Measurements from ENCODE around the gene TFPI. TPM values are rescaled to one million over a fixed set of nuclear protein-coding genes. Genes with fewer than 3 reads are reported as not detected.
"Not testable (repeated sequence)": the region's sequence is repeated elsewhere in the genome, so short reads cannot be mapped to it uniquely, and the experiment has no call there.

Gene TFPI
- polyA plus RNA-seq, 2 donors: 4.5 to 6.8 TPM

GRCh38 chr2:187576906-187577305, 22.7 kb upstream of the TFPI start:
- no peak overlapping the region for H3K27ac ChIP-seq (ENCODE audit: low read depth in 2 of 2, low read length in 1 of 2)
- H3K4me1 ChIP-seq (ENCODE audit: control insufficient read depth in 2 of 2, insufficient read depth in 2 of 2, low read length in 1 of 2): no peaks in the 10 kb centered on the region
- H3K9me3 ChIP-seq (ENCODE audit: control insufficient read depth in 2 of 2, insufficient read depth in 1 of 2, low read depth in 1 of 2, low read length in 1 of 2): no peaks in the 10 kb centered on the region
- no peaks in the 10 kb centered on the region for H3K27me3 ChIP-seq (ENCODE audit: control insufficient read depth in 1 of 2, insufficient read depth in 2 of 2, low read length in 2 of 2)
- H3K36me3 ChIP-seq (ENCODE audit: control insufficient read depth in 2 of 2, insufficient read depth in 2 of 2, low read length in 1 of 2): no peaks in the 10 kb centered on the region
- no peak overlapping the region for H3K4me3 ChIP-seq (ENCODE audit: low read depth in 1 of 2, low read length in 2 of 2)

- Histone ChIP-seq H3K27ac (ENCODE audit: low read depth in 2 of 2, low read length in 1 of 2) (no peak overlapping the region), H3K4me1 (ENCODE audit: control insufficient read depth in 2 of 2, insufficient read depth in 2 of 2, low read length in 1 of 2) (no peaks in the 10 kb centered on the region), H3K9me3 (ENCODE audit: control insufficient read depth in 2 of 2, insufficient read depth in 1 of 2, low read depth in 1 of 2, low read length in 1 of 2) (no peaks in the 10 kb centered on the region), H3K36me3 (ENCODE audit: control insufficient read depth in 2 of 2, insufficient read depth in 2 of 2, low read length in 1 of 2) (no peaks in the 10 kb centered on the region), H3K27me3 (ENCODE audit: control insufficient read depth in 1 of 2, insufficient read depth in 2 of 2, low read length in 2 of 2) (no peaks in the 10 kb centered on the region), H3K4me3 (ENCODE audit: low read depth in 1 of 2, low read length in 2 of 2) (no peak overlapping the region)
- 3 to 7% methylated on average over 1 of the region's 1 CpG for WGBS, 2 donors
These were observed 21.5 kb upstream of the TFPI start for GRCh38 chr2:187575751-187576067.

DNA sequence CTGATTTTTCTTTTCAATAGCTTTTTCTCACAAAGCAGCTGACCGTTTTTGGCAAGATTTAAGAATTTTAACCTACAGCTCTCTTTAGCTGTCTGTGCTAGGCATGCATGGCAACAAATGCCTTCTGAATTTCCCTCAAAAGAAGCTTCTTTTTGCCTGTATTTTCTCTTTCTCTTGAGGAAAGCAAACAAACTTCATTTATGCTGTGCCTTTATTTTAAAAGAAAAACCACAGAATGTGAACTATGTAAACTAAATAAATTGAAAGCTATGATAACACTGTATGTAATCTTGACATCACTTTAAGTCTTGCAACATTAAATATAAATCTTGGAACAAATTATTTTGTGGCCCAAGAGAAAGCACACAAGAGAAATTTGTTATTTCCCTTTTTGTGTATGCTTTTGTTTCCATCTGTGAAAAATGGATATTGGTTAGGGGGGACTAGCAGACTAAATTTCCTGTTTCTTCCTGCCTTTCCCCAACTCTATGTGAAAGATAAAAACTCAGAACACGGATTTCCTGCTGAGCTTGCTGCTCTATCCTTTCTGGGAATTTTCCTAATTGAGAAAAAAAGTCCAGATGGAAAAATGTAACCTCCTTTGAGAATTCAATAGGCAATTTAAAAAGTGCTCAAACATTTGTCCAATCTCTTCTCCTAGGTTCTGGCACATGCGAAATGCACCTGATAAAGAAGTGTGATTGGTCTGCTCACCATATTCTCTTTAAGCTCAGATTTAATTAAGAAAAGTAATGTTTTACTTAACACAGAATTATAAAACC, 20.9 kb upstream of the TFPI start:
- 42% methylated on average over 3 of the region's 3 CpGs for WGBS, 2 donors
- Histone ChIP-seq H3K27ac (ENCODE audit: low read depth in 2 of 2, low read length in 1 of 2) (no peak overlapping the region), H3K27me3 (ENCODE audit: control insufficient read depth in 1 of 2, insufficient read depth in 2 of 2, low read length in 2 of 2) (no peaks in the 10 kb centered on the region), H3K36me3 (ENCODE audit: control insufficient read depth in 2 of 2, insufficient read depth in 2 of 2, low read length in 1 of 2) (no peaks in the 10 kb centered on the region), H3K4me1 (ENCODE audit: control insufficient read depth in 2 of 2, insufficient read depth in 2 of 2, low read length in 1 of 2) (no peaks in the 10 kb centered on the region), H3K9me3 (ENCODE audit: control insufficient read depth in 2 of 2, insufficient read depth in 1 of 2, low read depth in 1 of 2, low read length in 1 of 2) (no peaks in the 10 kb centered on the region), H3K4me3 (ENCODE audit: low read depth in 1 of 2, low read length in 2 of 2) (no peak overlapping the region)

DNA sequence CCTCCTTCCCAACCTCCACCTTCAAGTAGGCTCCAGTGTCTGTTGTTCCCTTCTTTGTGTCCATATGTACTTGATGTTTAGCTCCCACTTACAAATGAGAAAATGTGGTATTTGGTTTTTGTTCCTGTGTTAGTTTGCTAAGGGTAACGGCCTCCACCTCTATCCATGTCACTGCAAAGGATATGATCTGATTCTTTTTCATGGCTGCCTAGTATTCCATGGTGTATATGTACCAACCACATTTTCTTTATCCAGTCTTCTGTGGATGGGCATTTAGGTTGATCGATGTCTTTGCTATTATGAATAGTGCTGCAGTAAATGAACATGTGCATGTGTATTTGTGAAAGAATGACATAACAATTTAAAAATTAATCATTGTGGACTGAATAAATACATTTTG, 19.5 kb upstream of the TFPI start:
- Histone ChIP-seq H3K36me3 (ENCODE audit: control insufficient read depth in 2 of 2, insufficient read depth in 2 of 2, low read length in 1 of 2) (no peaks in the 10 kb centered on the region), H3K9me3 (ENCODE audit: control insufficient read depth in 2 of 2, insufficient read depth in 1 of 2, low read depth in 1 of 2, low read length in 1 of 2) (no peaks in the 10 kb centered on the region), H3K4me1 (ENCODE audit: control insufficient read depth in 2 of 2, insufficient read depth in 2 of 2, low read length in 1 of 2) (no peaks in the 10 kb centered on the region), H3K4me3 (ENCODE audit: low read depth in 1 of 2, low read length in 2 of 2) (no peak overlapping the region), H3K27me3 (ENCODE audit: control insufficient read depth in 1 of 2, insufficient read depth in 2 of 2, low read length in 2 of 2) (no peaks in the 10 kb centered on the region), H3K27ac (ENCODE audit: low read depth in 2 of 2, low read length in 1 of 2) (no peak overlapping the region)
- WGBS, 2 donors: 87 to 95% methylated on average over 2 of the region's 2 CpGs

GRCh38 chr2:187571996-187572395, 17.8 kb upstream of the TFPI start:
- not testable (repeated sequence) for H3K36me3 ChIP-seq (ENCODE audit: control insufficient read depth in 2 of 2, insufficient read depth in 2 of 2, low read length in 1 of 2); H3K27me3 ChIP-seq (ENCODE audit: control insufficient read depth in 1 of 2, insufficient read depth in 2 of 2, low read length in 2 of 2); H3K4me1 ChIP-seq (ENCODE audit: control insufficient read depth in 2 of 2, insufficient read depth in 2 of 2, low read length in 1 of 2); H3K27ac ChIP-seq (ENCODE audit: low read depth in 2 of 2, low read length in 1 of 2); H3K4me3 ChIP-seq (ENCODE audit: low read depth in 1 of 2, low read length in 2 of 2); H3K9me3 ChIP-seq (ENCODE audit: control insufficient read depth in 2 of 2, insufficient read depth in 1 of 2, low read depth in 1 of 2, low read length in 1 of 2)
- WGBS, 2 donors: 94 to 95% methylated on average over 5 of the region's 5 CpGs

- H3K4me1 ChIP-seq (ENCODE audit: control insufficient read depth in 2 of 2, insufficient read depth in 2 of 2, low read length in 1 of 2): no peaks in the 10 kb centered on the region
- H3K27me3 ChIP-seq (ENCODE audit: control insufficient read depth in 1 of 2, insufficient read depth in 2 of 2, low read length in 2 of 2): no peaks in the 10 kb centered on the region
- H3K27ac ChIP-seq (ENCODE audit: low read depth in 2 of 2, low read length in 1 of 2): no peak overlapping the region
- no peaks in the 10 kb centered on the region for H3K36me3 ChIP-seq (ENCODE audit: control insufficient read depth in 2 of 2, insufficient read depth in 2 of 2, low read length in 1 of 2)
- no peaks in the 10 kb centered on the region for H3K9me3 ChIP-seq (ENCODE audit: control insufficient read depth in 2 of 2, insufficient read depth in 1 of 2, low read depth in 1 of 2, low read length in 1 of 2)
- H3K4me3 ChIP-seq (ENCODE audit: low read depth in 1 of 2, low read length in 2 of 2): no peak overlapping the region
These were observed 15.3 kb upstream of the TFPI start for GRCh38 chr2:187569571-187569970.

GRCh38 chr2:187569042-187569441, 14.8 kb upstream of the TFPI start:
- WGBS, 2 donors: 80 to 91% methylated on average over 1 of the region's 1 CpG
- H3K27me3 ChIP-seq (ENCODE audit: control insufficient read depth in 1 of 2, insufficient read depth in 2 of 2, low read length in 2 of 2): no peaks in the 10 kb centered on the region
- H3K27ac ChIP-seq (ENCODE audit: low read depth in 2 of 2, low read length in 1 of 2): no peak overlapping the region
- H3K4me1 ChIP-seq (ENCODE audit: control insufficient read depth in 2 of 2, insufficient read depth in 2 of 2, low read length in 1 of 2): no peaks in the 10 kb centered on the region
- H3K4me3 ChIP-seq (ENCODE audit: low read depth in 1 of 2, low read length in 2 of 2): no peak overlapping the region
- H3K36me3 ChIP-seq (ENCODE audit: control insufficient read depth in 2 of 2, insufficient read depth in 2 of 2, low read length in 1 of 2): no peaks in the 10 kb centered on the region
- H3K9me3 ChIP-seq (ENCODE audit: control insufficient read depth in 2 of 2, insufficient read depth in 1 of 2, low read depth in 1 of 2, low read length in 1 of 2): no peaks in the 10 kb centered on the region

DNA sequence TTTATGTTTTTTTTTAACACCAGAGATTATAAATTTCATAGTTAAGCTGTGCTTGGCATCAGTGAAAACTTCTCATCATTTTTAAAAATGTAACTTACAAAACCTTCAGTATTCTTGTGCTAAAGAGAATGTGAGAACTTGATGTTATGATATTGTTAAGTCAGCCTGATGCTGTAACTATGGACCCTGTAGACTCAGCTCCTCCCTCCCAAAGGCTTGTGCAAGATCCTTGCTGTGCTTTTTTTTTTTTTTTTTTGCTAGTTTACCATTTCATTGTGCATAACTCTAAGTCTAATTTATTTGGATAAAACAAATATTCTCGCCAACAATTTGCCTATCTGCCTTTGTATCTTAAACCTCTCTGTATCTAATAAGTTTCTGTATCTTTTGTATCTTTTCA, 12.9 kb upstream of the TFPI start:
- no peak overlapping the region for H3K27ac ChIP-seq (ENCODE audit: low read depth in 2 of 2, low read length in 1 of 2)
- H3K9me3 ChIP-seq (ENCODE audit: control insufficient read depth in 2 of 2, insufficient read depth in 1 of 2, low read depth in 1 of 2, low read length in 1 of 2): no peaks in the 10 kb centered on the region
- whole genome bisulfite sequencing, 2 donors: 82 to 84% methylated on average over 1 of the region's 1 CpG
- no peaks in the 10 kb centered on the region for H3K27me3 ChIP-seq (ENCODE audit: control insufficient read depth in 1 of 2, insufficient read depth in 2 of 2, low read length in 2 of 2)
- H3K4me1 ChIP-seq (ENCODE audit: control insufficient read depth in 2 of 2, insufficient read depth in 2 of 2, low read length in 1 of 2): no peaks in the 10 kb centered on the region
- no peak overlapping the region for H3K4me3 ChIP-seq (ENCODE audit: low read depth in 1 of 2, low read length in 2 of 2)
- no peaks in the 10 kb centered on the region for H3K36me3 ChIP-seq (ENCODE audit: control insufficient read depth in 2 of 2, insufficient read depth in 2 of 2, low read length in 1 of 2)

- 76 to 84% methylated on average over 1 of the region's 1 CpG for WGBS, 2 donors
- no peaks in the 10 kb centered on the region for H3K9me3 ChIP-seq (ENCODE audit: control insufficient read depth in 2 of 2, insufficient read depth in 1 of 2, low read depth in 1 of 2, low read length in 1 of 2)
These were observed 12.5 kb upstream of the TFPI start for GRCh38 chr2:187566712-187567111.

GRCh38 chr2:187566266-187566665, 12.0 kb upstream of the TFPI start:
- Histone ChIP-seq H3K4me1 (ENCODE audit: control insufficient read depth in 2 of 2, insufficient read depth in 2 of 2, low read length in 1 of 2) (no peaks in the 10 kb centered on the region), H3K4me3 (ENCODE audit: low read depth in 1 of 2, low read length in 2 of 2) (no peak overlapping the region), H3K9me3 (ENCODE audit: control insufficient read depth in 2 of 2, insufficient read depth in 1 of 2, low read depth in 1 of 2, low read length in 1 of 2) (no peaks in the 10 kb centered on the region), H3K27me3 (ENCODE audit: control insufficient read depth in 1 of 2, insufficient read depth in 2 of 2, low read length in 2 of 2) (no peaks in the 10 kb centered on the region), H3K36me3 (ENCODE audit: control insufficient read depth in 2 of 2, insufficient read depth in 2 of 2, low read length in 1 of 2) (no peaks in the 10 kb centered on the region), H3K27ac (ENCODE audit: low read depth in 2 of 2, low read length in 1 of 2) (no peak overlapping the region)

More at GRCh38 chr2:187566712-187567111, 12.5 kb upstream of the TFPI start:
- no peak overlapping the region for H3K4me3 ChIP-seq (ENCODE audit: low read depth in 1 of 2, low read length in 2 of 2)
- no peak overlapping the region for H3K27ac ChIP-seq (ENCODE audit: low read depth in 2 of 2, low read length in 1 of 2)
- no peaks in the 10 kb centered on the region for H3K36me3 ChIP-seq (ENCODE audit: control insufficient read depth in 2 of 2, insufficient read depth in 2 of 2, low read length in 1 of 2)
- no peaks in the 10 kb centered on the region for H3K27me3 ChIP-seq (ENCODE audit: control insufficient read depth in 1 of 2, insufficient read depth in 2 of 2, low read length in 2 of 2)
- H3K4me1 ChIP-seq (ENCODE audit: control insufficient read depth in 2 of 2, insufficient read depth in 2 of 2, low read length in 1 of 2): no peaks in the 10 kb centered on the region

Measured in esophagus (tissue), 2 donors.